Activated effector memory CD4-positive, alpha-beta T cell treated with anti-CD3 and anti-CD28 coated beads, Interleukin-2, amount 50 U/mL, for 16 hours (primary cell): Measurements from ENCODE around the gene FER1L5.
"Not testable (repeated sequence)": the region's sequence is repeated elsewhere in the genome, so short reads cannot be mapped to it uniquely, and the experiment has no call there.

Source experiments
- DNase-seq: peaks from one replicate; pipeline ENCODE4 v3.0.0-alpha.2; 2020

Gene FER1L5

DNA sequence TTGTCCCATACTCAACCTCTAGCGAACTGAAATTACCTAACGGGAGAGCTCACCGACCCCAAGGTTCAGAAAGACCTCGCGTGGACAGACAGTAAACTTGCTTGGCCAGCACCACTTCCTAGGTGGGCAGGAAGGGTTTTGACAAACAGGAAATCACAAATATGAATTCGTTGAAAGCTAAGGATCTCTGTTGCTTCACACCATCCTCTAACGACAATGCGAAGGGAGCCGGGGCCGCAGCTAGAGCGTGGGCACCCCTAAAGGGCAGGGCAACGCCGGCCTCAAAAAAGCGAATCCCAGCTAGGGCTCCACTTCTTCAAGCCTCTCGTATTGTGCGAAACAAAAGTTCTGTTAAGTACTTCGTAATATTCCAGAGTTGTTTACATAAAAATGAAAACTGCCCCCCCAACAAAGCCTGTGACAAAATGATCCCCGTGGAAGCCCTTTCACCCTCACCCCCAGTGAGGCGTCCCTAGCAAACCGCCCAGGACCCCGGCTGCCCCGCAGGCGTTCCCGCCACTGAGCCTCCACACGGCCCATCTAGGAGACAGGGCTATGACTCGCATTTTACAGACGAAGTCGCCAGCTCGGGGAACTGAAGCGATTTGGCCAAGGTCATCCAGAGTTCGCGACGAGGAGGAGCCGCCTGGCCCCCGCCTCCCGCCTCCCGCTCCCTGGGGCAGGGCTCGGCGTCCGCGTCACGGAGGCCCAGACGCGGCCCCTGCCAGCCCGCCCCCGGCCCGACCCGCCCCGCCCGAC lies 5.0 kb upstream of the FER1L5 start:
- DNase-seq = peak; percentile 94

DNA sequence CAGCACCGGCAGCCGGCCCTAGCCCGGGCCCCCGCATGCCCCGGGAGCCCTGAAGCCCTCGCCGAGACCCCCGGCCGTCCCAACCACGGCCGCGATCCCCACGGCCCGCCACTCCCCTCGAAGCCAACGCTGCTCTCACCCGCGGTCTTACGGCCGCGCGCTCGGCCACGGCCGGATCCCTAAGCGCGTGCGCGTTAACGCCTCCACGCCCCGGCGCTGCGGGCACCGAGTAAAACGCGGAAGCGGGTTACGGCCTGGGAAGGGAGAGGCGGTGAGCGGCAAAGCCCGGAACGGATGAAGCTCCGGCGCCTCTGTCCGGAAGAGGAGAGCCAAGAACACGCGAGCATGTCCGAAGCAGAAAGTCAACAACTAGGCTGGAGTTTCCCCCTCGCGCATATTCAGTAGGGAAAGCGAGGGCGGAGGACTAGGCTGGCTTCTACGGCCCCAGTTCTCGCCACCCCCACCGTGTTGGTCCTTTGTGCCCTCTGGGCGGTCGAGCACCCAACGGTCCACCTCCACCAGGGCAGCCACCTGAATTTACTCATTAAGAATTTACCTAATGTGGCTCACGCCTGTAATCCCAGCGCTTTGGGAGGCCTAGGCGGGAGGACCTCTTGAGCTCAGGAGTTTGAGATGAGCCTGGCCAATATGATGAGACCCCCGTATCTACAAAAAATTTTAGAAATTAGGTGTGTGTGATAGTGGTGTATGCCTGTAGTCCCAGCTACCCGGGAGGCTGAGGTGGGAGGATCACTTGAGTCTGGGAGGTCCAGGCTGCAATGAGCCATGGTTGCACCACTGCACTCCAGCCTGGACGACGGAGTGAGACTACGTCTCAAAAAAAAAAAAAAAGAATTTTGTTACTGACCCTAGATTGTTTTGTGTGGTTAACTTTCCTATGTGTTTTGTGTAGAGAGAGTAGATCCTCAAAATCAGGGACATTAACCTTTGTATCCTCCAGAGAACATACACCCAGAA lies 4.1 kb upstream of the FER1L5 start, which contains the start of gene KANSL3:
KANSL3 (minus strand) TSS at position 169 of the 978 bp plus-strand sequence. CDS start 1,177 bp downstream, outside the sequence.
- DNase-seq = peak; percentile 96

DNA sequence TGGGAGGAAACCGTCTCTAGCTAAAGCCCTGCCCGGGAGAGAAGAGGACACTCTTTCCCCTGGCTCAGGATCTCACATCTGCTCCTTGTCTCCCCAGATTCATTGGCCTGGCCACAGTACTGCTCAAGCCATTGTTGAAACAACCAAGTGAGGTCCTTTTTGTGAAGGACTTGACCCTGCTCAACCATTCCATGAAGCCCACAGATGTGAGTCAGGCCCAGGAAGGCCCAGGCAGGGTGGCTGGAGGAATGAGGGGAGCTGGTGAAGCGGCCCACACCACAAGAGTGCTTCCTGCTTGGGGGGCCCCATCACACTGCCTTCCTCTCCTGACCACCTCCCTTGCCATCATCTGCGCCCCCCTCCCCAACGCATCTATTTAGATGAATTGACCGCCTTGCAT lies 5.1 kb downstream of the FER1L5 start:
- DNase-seq = peak; percentile 42

DNA sequence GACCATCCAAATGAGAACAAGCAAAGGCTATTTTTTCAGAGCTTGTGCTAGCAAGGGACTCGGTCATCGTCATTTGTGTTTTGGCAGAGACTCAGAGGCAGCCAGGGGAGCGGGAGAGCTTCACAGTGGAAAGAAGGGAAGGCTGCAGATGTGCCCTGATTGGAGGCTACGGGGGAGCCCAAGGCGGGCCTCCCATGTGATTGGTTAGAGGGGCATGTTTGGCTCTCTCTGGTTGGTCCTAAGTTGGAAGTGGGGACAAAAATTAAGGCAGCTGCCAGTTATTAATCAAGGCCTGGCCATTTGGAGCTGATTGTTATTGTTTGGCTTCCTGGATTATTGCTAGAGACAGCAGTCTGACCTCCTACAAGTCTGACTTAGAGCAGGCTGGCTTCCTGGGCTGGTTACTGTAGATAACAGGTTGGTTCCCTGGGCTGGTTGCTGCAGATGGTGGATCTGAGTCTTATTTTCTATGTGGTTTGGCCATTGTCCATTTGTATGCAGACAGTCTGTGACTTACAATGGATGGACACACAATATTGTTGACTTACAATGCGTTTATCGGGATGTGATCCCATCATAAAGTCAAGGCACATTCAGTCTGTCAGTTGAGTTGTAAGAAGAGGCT lies 5.9 kb downstream of the FER1L5 start:
- peak; percentile 25 for DNase-seq

DNA sequence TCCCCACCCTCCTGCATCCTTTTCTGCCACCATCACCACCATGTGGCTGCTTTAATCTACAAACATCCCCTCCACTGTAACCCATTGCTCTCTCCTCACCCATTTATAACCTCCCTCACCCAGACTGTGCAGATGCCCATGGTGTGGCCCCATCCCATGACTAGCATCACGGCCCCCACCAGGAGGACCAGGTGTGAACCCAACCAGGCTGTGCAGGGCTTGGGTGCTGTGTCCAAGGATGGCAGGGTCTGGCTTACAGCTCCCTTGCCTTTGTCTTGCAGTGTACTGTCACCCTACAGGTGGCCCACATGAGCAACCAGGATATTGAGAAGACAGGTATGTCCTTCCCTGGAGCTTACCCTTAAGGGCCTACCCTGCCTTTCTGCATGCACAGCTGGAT lies 6.8 kb downstream of the FER1L5 start:
- peak; percentile 58 for DNase-seq

DNA sequence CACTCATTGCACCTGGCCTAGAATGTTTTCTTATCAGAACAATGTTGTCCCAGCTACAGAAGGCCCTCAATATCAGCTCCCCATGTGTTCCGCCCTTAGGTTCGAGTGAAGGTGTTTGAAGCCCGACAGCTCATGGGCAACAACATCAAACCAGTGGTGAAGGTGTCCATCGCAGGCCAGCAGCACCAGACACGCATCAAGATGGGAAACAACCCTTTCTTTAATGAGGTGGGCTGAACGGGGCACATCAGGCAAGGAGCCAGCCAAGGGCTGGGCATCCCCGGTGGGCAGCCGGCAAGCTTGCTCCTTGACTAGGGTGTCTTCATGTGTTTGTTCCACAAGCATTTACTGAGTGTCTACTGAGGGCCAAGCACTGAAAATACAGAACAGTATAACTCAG lies 9.2 kb downstream of the FER1L5 start:
- DNase-seq = peak; percentile 41

DNA sequence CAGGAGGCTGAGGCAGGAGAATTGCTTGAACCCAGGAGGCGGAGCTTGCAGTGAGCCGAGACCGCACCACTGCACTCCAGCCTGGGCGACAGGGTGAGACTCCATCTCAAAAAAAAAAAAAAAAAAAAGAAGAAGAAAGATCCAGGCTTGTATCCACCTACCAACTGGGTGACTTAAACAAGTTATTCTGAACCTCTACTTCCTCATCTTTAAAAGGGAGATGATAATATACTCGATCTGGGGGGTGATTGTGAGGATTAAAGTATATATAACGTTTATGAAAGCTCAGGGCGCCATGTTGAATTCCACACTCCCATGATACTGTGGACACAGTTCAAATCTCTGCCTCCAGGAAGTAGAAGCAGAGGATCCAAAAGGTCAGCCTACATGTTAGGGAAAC lies 12.2 kb downstream of the FER1L5 start:
- not testable (repeated sequence) for DNase-seq

DNA sequence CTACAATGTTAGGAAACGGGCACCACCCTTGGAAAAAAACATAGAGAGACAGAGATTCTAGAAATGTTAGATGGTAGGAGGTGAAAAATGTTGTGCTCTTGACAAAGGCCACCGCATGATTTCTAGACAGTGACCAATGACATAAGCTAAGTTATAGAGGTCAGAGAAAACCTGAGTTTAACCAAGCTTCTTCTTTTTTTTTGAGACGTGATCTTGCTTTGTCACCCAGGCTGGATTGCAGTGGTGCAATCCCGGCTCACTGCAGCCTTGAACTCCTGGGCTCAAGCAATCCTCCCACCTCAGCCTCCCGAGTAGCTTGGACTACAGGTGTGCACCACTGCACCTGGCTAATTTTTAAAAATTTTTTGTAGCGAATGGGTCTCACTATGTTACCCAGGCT lies 13.0 kb downstream of the FER1L5 start:
- no peak for DNase-seq

DNA sequence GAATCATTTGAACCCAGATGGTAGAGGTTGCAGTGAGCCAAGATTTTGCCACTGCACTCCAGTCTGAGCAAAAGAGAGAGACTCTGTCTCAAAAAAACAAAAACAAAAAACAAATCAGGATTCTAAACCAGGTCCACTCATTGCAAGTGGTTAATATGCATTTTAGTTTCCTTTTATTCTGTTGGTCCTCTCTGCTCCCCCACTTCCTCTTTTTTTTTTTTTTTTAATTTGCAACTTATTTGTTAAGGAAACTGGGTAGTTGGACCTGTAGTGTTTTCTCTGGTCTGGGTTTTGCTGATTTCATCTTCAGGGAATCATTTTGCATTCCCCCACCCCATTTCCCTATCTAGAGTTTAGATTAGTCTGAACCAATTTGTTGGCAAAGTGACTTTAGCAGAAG lies 14.0 kb downstream of the FER1L5 start:
- no peak for DNase-seq

DNA sequence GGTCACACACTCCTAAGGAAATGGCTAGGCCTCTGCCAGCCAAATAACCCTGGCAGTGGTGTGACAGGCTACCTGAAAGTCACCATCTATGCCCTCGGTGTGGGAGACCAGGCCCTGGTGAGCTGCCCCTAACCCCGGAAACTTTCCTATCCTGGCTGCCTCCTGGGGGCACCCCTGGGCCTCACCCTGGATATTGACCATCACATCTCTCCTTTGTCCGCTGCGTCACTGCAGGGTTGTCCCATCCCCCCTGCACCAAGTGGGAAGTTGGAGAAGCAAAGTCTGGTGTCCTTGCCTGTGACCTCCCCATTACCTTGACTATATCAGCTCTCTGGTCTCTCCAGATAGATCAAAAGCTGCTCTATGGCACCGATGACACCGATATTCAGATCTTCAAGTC lies 18.8 kb downstream of the FER1L5 start:
- no peak for DNase-seq

DNA sequence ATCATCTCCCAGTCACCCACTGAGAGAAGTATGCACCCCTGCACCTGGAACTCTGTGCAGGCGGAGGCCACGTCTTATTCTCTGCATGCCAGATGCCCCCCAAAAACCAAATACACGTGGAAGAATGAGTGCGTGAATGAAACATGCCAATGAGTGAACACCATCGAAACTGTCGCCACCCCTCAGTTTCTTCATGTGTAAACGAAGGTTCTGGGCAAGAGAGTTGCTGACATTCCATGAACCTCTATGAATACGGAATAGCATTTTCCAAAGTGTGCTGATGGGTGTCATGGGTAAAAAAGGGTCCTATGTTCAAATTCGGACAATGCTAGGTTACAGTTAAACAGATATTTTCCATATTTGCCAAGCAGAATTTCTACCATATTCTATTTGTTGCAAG lies 19.8 kb downstream of the FER1L5 start:
- no peak for DNase-seq

DNA sequence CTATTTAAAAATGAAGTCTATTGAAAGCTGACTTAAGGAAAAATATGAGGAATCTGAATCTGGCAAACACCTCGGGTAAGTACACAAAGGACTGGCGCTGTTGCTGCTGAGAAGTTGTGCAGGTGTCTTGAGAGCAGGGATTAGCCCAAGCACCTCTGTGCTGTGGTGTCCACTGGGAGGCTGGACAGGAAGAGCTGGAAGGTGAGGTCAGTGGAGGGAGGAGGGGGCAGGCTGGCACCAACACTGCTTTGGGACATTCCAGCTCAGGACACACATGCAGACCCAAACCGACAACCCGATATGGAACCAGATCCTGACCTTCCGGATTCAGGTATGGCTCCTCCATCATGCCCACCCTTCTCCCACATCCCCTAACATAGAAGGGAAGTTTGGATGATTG lies 20.6 kb downstream of the FER1L5 start:
- no peak for DNase-seq

DNA sequence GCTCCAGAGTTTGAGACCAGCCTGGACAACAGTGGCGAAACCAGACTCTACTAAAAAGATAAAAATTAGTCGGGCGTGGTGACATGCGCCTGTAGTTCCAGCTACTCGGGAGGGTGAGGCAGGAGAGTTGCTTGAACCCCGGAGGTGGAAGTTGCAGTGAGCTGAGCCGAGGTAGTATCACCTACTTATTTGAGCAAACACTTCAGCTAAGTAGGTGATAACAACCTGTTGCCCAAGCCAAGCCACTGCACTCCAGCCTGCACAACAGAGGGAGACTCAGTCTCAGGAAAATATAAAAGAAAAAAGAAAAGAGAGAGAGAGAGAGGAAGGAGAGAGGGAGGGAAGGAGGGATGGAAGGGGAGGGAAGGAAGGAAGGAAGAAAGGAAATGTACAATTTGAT lies 21.3 kb downstream of the FER1L5 start:
- DNase-seq = no peak

DNA sequence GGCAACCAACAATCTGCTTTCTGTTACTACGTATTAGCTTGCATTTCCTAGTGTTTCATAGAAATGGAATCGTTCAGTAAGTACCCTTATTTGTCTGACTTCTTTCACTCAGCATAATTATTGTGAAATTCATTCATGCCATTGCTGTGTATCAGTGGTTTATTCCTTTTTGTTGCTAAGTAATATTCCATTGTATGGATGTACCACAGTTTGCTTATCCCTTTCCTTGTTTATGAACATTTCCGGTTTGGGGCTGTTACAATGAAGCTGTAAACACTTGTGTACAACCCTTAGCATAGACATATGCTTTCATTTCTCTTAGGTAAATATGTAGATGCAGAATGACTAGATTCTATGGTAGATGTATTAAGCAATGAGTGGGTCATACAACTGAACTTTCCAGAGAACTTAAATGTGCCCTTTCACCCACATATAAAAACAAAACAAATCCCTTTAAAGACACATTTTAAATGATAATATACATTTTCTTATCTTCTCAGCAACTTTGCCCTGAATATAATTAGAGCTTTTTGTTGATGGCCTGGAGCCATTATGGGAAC lies 21.9 kb downstream of the FER1L5 start:
- no peak for DNase-seq

DNA sequence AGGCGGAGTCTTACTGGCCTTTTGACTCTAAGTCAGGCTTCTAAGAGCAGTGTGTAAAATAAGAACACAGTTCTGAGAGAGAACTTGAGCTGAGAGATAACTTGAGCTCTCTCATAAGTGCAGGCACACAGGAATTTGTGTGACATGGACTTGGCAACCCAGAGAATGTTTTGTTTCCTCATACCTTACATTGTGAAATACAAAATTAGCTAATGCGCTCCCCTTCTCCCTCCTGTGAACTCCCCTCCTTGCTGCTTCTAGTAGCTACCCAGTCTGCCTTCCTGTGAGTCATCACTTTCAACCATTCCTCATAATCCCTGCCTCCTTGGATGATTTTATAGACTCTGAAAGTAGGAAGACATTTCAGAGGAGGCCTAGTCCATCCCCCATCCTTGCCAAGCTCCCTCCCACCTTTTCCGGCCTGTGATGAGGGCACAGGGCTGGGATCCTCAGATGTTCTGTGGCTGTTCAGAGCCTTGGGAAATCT lies 22.6 kb downstream of the FER1L5 start:
- DNase-seq = no peak

DNA sequence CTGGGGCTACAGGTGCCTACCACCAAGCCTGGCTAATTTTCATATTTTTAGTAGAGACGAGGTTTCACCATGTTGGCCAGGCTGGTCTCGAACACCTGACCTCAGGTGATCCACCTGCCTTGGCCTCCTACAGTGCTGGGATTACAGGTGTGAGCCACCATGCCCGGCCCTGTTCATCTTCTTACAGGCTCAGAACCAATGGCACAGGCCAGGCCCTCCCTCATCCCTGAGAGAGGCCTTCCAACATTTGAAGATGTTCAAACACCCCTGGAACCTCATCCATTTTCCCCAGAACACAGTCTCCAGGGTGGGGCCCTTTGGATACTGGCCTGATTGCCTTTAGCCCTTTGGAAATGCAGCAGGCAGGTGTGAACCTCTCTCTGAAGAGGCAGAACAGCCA lies 23.2 kb downstream of the FER1L5 start:
- DNase-seq = not testable (repeated sequence)

DNA sequence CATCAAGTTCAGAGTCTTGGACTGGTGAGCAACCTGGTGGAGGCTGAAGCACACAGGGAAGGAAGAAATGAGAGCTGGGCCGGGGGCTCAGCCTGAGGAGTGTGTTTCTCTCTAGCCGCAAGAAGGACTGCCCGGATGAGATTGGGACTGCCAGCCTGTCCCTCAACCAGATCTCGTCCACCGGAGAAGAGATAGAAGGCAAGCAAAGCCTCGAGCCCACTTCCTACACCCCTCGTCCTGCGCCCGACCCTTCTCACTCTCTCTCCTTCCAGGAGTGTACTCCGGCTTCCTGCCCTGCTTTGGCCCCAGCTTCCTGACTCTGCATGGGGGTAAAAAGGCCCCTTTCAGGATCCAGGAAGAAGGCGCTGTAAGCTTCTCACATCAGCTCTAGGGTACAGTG lies 26.2 kb downstream of the FER1L5 start:
- DNase-seq = no peak

DNA sequence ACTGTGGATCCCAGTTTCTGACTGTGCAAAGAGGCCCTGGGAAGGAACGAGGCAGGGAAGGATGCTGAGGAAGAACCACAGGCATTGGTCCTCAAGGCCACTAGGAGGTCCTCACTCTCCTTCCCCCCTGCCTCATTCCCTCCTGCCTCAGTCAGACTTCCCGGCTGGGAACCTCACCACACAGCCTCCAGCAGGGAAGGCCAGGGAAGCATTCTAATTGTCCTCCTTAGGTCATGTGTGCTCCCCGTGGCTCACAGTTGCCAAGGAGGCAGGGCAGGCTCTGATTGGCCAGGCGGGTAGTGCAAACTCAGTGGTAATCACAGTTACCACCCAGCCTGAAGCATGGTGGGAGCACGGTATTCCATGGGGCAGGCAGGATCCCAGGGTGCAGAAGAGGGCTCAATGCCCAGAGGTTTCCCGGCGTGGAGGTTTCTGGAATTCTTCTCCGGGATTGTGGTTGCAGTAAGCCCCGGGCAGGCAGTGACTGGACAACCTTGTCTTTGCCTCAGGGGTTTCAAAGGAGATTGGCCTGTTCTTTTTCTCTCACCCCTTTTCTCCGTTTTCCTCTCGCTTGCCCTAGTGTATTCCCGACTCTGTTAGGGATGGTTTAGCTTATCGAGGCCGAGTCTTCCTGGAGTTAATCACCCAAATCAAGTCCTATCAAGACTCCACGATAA lies 27.1 kb downstream of the FER1L5 start:
- no peak for DNase-seq

DNA sequence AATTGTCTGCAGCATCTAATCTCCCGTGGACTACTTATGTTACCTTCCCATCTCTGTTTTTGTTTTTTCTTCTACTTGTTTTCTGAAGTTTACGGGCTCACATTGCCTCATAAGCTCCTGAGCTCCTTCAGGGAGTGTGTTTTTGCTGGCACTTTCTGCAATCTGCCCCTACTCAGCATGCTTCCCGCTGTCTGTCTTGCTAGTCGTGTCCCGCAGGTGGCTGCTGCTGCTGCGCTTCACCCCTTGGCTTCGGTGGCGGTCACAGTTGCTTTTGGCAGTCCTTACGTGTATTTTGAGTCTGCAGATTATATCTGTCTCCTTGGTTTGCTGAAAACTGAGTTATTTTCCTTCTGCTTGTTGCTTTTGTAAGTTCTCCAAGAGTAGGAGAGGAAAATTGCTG lies 37.3 kb downstream of the FER1L5 start:
- DNase-seq = no peak

DNA sequence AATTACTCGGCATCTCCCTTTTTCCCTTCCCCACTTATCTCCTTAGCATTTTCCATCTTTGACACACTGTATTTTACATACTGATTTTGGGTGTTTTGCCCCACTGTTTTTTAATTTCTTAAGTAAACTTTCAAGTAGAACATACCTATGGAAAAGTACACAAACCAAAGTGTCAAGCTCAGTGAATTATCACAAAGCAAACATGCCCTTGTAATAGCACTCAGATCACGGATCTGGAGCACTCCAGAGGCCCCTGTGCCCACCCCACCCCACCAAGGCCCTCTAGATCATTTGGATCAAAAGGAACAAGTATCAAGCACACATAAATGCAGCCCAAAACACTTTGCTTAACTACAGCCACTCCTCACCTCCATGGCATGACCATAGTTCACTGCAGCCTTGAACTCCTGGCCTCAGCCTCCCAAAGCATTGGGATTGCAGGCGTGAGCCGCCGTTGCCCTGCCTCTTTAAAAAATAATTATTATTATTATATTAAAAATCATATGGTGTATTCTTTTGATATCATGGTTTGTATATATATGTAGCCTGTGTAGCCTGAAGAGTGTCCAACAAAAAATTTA lies 38.1 kb downstream of the FER1L5 start:
- DNase-seq = no peak

DNA sequence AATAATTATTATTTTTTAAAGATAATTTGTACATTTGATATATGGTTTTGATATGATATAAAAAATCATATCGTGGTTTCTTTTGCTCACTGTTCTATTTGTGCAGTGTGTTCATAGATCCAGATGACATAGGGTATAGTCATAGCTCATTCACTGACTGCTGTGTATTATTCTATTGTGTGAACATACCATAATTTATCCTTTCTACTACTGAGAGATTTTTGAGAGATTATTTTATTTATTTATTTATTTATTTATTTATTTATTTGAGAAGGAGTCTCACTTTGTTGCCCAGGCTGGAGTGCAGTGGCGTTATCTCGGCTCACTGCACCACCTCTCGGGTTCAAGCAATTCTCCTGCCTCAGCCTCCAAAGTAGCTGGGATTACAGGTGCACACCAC lies 39.0 kb downstream of the FER1L5 start:
- no peak for DNase-seq

DNA sequence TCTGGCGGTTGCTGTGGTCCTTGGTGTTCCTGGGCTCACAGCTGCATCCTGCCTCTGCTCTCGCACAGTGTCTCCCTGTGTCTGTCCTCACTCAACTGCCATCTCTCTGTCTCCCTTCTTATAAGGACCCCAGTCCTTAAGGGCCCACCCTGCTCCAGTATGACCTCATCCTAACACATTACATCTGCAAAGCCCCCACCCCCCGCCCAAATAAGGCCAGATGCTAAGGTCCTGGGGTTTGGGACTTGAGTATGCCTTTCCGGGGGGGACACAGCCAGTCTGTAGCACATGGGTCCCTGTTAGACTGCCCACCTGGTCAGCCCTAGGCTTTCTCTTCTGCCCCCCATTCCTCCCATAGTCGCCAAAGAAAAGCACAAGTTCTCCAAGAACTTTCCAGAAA lies 40.7 kb downstream of the FER1L5 start:
- DNase-seq = no peak
